GM21423 (cell line): ENCODE results near the gene CST1.
"Not testable (repeated sequence)": the region's sequence is repeated elsewhere in the genome, so short reads cannot be mapped to it uniquely, and the experiment has no call there.

Experiments
- ATAC-seq: cut with Tn5 transposase; IDR thresholded peaks from one replicate; pipeline ENCODE4 v1.9.1; 2021; ENCODE audit warnings: mild to moderate bottlenecking, moderate library complexity; ENCODE audit not compliant: unreplicated experiment

CST1 gene, protein sequence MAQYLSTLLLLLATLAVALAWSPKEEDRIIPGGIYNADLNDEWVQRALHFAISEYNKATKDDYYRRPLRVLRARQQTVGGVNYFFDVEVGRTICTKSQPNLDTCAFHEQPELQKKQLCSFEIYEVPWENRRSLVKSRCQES

DNA sequence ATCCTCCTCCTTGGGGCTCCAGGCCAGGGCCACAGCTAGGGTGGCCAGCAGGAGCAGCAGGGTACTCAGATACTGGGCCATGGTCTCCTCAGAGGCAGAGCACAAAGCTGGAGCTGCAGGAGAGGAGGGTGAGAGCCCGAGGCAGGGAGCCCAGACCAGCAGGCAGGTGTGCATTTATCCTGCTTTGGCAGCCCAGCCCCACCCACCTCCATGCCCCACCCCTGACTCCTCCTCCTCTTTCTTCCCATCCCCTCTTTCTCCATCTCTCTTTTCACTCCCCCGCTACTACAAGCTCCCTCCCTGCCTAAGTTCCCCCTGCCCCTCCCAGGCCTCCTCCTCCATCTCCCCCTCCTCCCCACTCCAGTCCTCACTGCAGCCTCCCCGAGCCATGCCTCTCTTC is at the start of gene CST1:
CST1 (minus strand) TSS at position 150 of the 400 bp plus-strand sequence; CDS start at position 81, 69 bp downstream.
- not testable (repeated sequence) for ATAC-seq

DNA sequence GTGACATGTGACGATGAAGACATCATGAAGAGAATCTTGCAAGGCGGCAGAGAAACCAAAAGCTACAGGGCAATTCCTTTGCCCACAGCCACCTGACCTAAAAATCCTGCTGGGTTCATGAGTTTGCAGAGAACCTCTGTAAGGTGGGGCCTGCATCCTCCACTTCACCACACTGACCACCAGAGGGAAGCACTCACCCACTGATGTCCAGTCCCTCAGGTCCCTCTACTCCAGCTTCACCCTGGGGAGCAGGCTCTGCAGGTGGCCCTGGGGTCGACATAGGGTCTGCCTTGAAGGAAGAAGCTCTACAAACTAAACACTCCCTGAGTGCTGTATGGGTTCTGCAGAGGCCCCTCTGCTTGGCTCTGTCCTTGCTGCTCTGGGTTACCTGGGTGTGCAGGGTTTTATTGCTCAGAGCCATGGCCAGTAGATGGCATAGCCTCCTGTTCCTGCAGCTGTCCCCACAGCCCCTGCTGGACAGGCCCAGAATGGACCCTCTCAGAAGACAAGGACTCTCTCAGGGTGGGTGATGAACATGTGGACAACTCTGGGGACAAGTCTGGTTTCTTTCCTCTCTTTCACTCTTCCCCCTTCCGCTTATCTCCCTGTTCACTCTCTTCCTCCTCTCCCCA is 48.6 kb upstream of the CST1 start:
- ATAC-seq = peak; percentile 67

DNA sequence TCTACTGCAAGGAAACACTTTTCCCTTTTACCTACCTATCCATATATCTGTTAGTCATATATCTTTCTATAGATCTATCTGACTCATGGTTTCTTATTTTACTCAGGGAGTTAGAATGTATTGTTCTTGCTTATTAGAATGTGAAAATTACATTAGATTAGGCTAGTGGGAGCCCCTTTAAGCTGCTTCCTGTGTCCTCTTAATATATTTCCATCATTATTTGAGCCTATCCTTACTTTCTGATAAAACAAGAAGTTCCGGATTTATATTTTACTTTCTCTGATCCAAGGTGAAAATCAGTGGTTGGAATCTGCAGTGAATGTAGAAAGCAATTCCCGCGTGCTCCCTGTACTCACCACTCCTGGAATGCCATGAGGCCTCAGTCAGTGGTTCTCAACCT is 44.8 kb upstream of the CST1 start:
- ATAC-seq = no peak

DNA sequence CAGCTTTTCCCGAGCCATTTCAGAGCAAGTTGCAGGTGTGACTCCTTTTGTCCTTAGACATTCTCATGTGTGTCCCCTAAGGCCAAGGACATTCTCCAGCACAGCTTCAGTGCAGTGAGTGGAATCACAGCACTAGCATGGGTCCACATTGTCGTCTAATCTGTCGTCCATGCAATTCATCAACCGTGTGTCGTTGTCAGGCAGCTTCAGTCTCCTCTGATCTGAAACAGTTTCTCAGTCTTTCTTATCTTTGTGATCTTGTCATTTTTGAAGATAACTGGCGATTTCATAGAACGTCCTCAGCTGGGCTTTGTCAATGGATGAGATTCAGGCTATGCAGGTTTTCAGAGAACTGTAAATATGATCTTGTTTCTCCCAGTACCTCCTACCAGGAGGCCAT is 44.1 kb upstream of the CST1 start:
- no peak for ATAC-seq

DNA sequence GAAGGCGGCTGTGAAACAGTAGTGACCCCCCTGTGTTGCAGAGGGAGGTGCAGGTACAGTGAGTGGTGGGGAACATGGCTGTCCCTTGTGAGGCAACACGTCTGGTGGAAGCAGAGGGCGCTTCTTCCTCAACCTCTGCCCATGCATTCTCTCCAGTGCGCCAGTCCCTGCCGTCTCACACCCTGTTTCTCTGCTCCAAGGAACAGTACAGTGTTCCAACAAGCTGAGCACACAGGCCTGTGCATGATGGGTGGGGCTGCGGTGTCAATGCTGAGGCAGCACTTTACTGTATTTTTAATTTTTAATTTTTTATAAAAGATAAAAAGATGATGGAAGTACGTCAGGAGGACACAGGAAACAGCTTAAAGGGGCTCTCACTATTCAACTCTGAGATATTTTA is 43.3 kb upstream of the CST1 start:
- no peak for ATAC-seq

DNA sequence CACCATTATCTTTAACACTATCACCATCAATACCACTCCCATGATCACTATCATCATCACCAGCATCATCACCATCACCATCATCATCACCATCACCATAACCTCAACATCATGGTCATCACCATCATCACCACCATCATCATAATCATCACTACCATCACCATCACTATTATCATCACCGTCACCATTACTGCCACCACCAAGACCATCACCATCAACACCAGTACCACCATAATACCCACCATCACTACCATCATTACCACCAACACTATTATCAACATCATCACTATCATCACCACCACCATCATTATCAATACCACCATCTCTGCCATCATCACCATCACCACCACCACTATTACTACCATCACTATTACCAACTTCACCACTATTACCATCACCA is 32.7 kb upstream of the CST1 start:
- no peak for ATAC-seq

DNA sequence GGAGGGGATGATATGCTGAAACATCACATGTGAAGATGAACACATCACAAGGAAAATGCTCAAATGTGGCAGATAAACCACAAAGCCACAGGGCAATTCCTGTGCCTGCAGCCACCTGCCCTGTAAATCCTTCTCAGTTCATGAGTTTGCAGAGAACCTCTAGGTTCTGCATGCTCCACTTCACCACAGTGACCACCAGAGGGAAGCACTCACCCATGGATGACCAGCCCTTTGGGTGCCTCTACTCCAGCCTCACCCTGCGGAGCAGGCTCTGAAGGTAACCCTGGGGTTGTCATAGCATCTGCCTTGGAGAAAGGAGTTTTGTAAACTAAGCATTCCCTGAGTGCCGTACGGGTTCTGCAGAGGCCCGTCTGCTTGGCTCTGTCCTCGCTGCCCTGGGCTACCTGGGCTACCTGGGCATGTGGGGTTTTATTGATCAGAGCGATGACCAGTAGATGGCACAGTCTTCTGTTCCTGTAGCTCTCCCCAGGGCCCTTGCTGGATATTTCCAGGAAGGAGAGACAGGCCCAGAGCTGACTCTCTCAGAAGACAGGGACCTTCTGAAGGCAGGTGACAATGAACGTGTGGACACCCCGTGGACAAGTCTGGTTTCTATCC is 31.7 kb upstream of the CST1 start:
- ATAC-seq = peak; percentile 55

DNA sequence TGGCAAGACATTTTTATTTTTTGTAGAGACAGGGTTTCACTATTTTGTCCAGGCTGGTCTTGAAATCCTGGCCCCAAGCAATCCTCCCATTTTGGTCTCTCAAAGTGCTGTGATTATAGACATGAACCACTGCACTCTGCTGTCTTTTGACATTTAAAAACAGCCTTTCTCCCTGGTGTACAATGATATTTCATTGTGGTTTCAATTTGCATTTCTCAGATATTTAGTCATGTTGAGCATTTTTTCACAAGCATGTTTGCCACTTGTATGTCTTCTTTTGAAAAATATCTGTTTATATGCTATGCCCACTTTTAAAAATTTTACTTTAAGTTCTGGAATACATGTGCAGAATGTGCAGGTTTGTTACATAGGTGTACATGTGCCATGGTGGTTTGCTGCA is 27.9 kb upstream of the CST1 start:
- ATAC-seq = not testable (repeated sequence)

DNA sequence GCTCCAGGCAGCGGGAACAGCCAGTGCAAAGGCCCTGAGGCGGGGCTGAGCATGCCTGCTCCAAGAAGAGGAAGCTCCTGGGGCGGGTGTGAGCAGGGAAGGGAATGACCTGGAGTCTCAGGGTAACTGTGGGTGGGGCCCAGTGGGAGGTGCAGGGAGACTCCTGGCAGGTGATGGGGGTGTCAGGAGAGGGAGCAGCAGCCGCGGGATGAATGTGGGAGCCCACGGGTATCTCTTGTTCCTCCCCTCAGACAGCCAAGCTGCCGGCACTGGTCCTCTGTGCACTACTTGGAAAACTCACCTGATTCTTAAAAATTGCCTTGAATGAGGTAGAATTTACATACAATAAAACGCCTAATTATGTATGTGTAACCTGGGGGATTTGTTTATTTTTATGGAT is 26.6 kb upstream of the CST1 start:
- ATAC-seq = not testable (repeated sequence)

DNA sequence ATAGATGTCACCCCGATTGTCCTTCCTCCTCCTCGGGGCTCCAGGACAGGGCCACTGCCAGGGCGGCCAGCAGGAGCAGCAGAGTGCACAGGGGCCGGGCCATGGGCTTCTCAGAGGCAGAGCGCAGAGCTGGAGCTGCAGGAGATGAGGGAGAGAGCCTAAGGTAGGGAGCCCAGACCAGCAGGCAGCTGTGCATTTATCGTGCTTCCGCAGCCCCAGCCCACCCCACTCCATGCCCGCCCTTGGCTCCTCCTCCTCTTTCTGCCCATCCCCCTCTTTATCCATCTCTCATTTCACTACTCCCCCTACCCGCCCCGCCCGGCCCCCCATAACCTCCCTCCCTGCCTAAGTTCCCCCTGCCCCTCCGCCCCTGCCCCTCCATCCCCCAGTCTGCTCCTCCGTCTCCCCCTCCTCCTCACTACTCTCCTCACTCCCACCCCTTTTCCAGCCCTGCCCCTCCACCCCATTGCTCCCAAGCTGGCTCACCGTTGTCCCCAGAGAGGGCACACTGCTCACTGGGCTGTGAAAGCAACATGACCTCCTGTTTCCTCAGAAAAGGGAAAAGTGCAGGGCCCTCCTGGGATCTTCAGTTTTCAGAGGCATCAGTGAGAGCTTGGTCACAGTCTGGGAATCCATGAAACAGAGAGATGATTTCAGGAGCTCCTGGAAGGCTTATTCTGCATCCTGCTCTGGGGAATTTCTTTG is 25.5 kb upstream of the CST1 start:
- no peak for ATAC-seq

DNA sequence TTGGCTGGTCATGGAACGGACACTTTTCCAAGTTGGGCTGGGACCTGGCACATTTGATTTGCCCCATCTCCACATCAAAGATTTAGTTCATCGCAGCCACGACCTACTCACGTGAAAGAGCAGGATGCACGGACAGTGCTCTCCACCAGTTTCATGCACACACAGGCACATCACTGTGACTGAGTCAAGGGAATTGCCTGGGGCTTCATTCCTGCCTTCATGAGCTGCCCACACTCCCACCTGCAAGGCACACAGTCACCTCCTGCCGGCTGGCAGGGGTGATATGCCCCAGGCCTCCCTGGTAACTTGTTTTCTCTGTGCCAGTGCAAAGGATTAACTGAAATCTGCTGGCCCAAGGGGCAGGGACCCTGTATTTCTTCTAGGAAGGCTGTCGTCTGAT is 23.3 kb upstream of the CST1 start:
- no peak for ATAC-seq

DNA sequence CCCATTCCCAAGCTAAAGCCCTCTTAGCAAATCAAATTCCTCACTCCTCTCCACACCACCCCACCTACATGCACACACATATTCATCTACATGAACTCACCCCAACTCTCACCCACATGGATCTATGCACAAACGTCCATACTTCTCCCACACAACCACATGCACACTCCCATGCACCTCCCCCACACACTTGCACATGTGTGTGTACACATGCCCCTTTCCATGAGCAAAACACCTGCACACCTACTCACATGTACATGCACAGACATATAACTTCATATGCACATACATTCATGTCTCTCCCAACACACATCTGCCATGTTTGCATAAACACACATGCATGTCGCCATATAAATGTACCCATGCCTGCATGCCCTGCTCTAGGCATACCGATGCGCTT is 22.8 kb upstream of the CST1 start:
- ATAC-seq = no peak

DNA sequence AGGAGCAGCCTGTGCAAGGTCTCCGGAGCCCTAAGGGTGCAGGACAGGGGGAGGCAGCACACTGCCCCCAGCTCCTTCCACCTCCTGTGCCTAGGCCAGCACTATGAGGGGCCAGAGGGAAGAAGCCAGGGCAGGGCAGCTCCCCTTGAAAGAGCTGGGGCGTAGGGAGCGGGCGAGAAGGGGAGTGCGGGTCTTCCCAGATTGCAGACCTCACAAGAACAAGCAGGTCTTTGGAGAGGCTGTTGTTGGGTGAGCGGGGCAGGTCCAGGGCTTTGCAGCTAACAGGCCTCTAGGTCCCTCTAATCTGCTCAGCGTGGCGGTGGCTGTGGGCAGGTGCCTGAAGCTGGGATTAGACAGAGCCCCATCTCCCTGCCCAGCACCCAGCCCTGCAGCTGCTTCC is 22.4 kb upstream of the CST1 start:
- ATAC-seq = no peak

DNA sequence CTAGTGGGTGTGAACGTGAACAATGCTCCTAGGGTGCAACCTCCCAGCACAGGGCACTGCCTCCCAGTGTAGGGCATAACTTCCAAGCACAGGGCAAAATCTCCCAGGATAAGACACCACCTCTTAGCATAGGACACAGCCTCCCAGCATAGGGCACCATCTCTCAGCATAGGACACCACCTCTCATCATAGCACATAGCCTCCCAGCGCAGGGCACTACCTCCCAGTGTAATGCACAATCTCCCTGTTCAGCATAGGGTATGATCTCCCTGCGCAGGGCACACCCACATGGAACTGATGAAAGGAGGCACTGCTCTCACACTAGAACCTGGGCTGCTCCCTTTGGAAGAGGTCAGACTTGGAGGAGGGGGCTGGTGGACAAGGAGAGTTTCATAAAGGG is 21.3 kb upstream of the CST1 start:
- no peak for ATAC-seq

DNA sequence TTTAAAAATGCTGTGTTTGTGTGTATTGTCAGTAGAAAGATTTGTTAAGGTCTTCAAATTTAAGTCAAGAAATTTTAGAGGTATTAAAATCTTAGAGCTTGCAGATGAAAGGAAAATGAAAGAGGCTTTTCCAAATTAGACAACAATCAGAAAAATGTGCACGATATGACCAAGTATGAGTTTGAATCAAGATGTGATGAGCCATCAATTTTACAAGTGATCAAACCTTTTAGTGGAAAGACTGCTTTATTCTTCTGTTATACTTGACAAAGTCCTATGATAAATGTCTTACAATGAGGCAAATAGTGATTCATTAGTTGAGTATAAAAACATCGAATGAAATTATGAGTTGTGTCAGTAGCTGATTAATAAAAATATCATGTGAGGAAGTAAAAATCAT is 19.6 kb upstream of the CST1 start:
- ATAC-seq = no peak

DNA sequence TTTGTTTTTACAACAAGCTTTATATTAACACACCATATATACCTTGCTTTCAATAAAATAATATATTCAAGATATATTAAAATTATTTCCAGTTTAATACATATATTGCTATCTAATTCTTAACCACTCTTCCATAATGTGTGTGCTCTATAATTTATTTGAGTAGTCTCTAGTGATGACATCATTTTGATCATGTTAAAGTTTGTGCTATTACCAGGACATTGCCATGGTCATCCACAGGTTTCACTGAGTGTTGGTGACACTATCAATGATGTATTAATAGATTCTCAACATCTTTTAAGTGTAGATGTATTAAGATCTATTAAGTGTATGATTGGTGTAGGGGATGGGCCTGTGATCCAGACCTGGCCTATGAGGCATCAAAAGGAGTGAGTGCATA is 17.8 kb upstream of the CST1 start:
- not testable (repeated sequence) for ATAC-seq

DNA sequence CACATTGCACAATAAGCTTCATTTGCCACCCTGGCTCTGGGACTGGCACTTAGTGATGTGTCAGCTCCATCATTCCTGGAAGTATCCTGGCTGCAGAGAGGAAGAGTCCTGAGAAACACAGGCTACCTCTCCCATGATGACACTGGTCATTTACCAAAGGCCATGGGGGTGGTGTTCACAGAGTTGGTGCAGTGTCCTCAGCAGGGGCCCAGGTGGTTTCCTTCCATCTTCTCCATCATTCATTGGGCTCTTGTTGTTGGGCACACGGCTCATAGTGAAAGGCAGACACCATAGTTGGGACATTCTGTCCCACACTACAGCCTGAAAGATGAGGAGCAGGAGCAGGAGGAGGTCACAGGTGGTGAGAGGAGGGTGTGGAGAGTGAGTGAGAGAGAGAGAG is 15.8 kb upstream of the CST1 start:
- no peak for ATAC-seq

DNA sequence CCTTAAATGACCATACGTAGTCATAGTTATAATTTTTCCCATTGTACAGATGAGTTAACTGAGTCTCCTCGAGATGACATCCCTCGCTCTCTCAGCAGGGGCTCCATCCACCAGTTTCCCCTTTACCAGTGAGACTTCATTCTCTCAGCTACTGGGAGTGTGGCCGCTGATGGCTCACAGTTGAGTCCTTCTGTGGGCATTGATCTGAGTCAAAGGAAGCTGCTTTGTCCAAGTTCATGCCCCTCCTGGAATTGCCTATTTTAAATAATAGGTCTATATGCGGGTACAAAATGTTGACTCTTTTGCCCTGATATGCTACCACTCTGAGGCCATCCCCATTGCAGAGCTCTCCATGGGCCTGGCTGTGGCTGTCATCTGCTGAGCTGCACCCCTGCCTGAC is 14.8 kb upstream of the CST1 start:
- no peak for ATAC-seq

DNA sequence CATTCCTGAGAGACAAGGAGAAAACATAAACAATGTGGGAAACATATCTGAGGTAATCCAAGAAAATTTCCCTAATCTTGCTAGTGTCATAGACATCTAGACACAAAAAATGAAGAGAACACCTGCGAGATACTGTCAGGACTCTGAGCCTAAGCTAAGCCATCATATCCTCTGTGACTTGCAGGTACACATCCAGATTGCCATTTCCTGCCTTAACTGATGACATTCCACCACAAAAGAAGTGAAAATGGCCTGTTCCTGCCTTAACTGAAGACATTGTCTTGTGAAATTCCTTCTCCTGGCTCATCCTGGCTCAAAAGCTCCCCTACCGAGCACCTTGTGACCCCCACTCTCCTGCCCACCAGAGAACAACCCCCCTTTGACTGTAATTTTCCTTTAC is 13.9 kb upstream of the CST1 start:
- ATAC-seq = not testable (repeated sequence)

DNA sequence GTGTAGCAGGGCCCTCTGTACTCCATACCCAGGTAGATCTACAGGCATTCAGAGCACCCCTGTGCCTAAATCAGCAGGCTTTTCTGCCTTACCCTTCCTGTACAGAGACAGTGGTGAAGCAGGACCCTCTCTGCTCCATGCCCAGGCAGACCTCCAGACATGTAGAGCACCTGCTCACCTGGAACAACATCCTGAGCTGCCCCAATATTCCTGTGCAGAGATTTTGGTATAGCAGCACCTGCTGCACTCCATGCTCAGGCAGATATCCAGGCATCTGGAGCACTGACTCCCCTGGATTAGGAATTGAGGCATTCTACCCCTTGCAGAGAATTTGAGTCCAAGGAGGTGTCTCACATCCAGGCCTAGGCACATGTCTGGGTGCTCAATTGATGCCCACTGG is 12.6 kb upstream of the CST1 start:
- no peak for ATAC-seq

DNA sequence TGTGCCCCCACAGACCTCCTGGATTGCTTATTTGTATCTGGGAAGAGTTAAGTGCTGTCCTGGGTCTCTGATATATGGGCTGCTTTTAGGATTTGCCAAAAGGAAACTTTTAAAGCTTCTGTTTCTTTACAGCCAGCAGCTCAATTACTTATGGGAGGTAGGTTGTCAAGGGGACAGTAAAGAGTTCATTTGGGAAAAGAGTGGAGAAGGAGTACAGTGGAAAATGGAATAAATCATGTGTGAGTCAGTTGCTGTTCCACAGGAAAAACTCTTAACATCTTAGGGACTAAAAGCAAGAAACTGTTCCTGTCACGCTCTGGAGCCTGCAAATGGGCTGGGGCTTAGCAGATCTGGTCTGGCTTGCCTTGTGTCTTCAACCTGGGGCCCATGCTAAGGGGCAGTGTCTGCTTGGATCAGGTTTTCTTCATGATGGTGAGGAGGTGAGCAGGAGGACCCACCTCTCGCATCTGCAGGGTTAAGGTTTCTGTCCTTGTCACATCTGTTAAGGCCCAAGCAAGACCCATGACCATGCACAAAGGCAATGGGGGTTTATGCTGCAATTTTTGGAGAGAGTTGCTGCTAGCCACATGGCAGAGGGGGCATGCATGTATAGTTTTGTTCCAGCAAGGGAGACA is 8.7 kb upstream of the CST1 start:
- ATAC-seq = no peak

DNA sequence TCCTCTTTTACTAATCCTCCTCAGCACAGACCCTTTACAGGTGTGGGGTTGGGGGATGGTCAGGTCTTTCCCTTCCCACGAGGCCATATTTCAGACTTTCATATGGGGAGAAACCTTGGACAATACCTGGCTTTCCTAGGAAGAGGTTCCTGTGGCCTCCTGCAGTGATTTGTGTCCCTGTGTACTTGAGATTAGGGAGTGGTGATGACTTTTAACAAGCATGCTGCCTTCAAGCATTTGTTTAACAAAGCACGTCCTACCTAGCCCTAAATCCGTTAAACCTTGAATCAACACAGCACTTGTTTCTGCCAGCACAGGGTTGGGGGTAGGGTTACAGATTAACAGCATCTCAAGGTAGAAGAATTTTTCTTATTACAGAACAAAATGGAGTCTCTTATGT is 6.1 kb upstream of the CST1 start:
- not testable (repeated sequence) for ATAC-seq
